GM12891 (cell line): ENCODE measurements around the gene PDE3A.

Experiments used
- DNase-seq: peaks from one replicate; pipeline ENCODE4 v3.0.0; 2011; ENCODE audit warnings: low spot score; ENCODE audit not compliant: insufficient read length
- FAIRE-seq: peaks from 2 replicates; lab custom pipeline; 2011; peaks lifted over from hg19 to GRCh38; lab: Jason Lieb, UNC
- PAX5 ChIP-seq: IDR thresholded peaks from 2 replicates; pipeline ENCODE4 v1.6.1; 2011; ENCODE audit warnings: low read length, moderate library complexity, mild to moderate bottlenecking; ENCODE audit not compliant: insufficient read depth, severe bottlenecking
- POLR2A ChIP-seq: IDR thresholded peaks from 2 replicates; pipeline ENCODE4 v1.6.1; 2011; ENCODE audit warnings: low read depth, low read length, control low read depth
- POLR2AphosphoS5 ChIP-seq: IDR thresholded peaks from 2 replicates; pipeline ENCODE4 v1.6.1; 2011; ENCODE audit warnings: low read depth, low read length, control low read depth
- POU2F2 ChIP-seq: IDR thresholded peaks from 2 replicates; pipeline ENCODE4 v1.6.1; 2011; ENCODE audit warnings: low read depth, mild to moderate bottlenecking, control low read depth, low read length, moderate library complexity
- SPI1 ChIP-seq: IDR thresholded peaks from 2 replicates; pipeline ENCODE4 v1.6.1; 2011; ENCODE audit warnings: low read depth, low read length, control low read depth
- TAF1 ChIP-seq: IDR thresholded peaks from 2 replicates; pipeline ENCODE4 v1.6.1; 2011; ENCODE audit warnings: low read depth, low read length, control low read depth

Gene PDE3A

GRCh38 chr12:20469300-20469699, 101.0 kb downstream of the PDE3A start:
- no peak for DNase-seq
- no peak for TF ChIP-seq POLR2A
- TF ChIP-seq TAF1, result no peak
- TF ChIP-seq POU2F2, result no peak
- TF ChIP-seq SPI1, result no peak
- no peak for TF ChIP-seq POLR2AphosphoS5
- no peak for TF ChIP-seq PAX5
- no peak for FAIRE-seq

GRCh38 chr12:20469756-20470155, 101.4 kb downstream of the PDE3A start:
- TF ChIP-seq TAF1, result no peak
- no peak for TF ChIP-seq POU2F2
- TF ChIP-seq PAX5, result no peak
- TF ChIP-seq SPI1, result no peak
- TF ChIP-seq POLR2A, result no peak
- TF ChIP-seq POLR2AphosphoS5, result no peak
- DNase-seq, result no peak
- no peak for FAIRE-seq

GRCh38 chr12:20472102-20472782, 103.9 kb downstream of the PDE3A start:
- no peak for TF ChIP-seq TAF1
- FAIRE-seq (no peak), DNase-seq (no peak)

- FAIRE-seq (no peak), DNase-seq (no peak)
- TF ChIP-seq PAX5, result no peak
- TF ChIP-seq TAF1, result no peak
- TF ChIP-seq POLR2A, result no peak
- no peak for TF ChIP-seq POU2F2
- no peak for TF ChIP-seq SPI1
- no peak for TF ChIP-seq POLR2AphosphoS5
Observed at GRCh38 chr12:20473133-20473532, 104.8 kb downstream of the PDE3A start.

GRCh38 chr12:20474016-20474415, 105.7 kb downstream of the PDE3A start:
- TF ChIP-seq SPI1 (no peak), PAX5 (no peak), POU2F2 (no peak), POLR2A (no peak), TAF1 (no peak), POLR2AphosphoS5 (no peak)
- DNase-seq (no peak), FAIRE-seq (no peak)

GRCh38 chr12:20474443-20474842, 106.1 kb downstream of the PDE3A start:
- TF ChIP-seq POLR2A (no peak), PAX5 (no peak), POLR2AphosphoS5 (no peak), POU2F2 (no peak), TAF1 (no peak)
- DNase-seq, result no peak
- FAIRE-seq, result no peak

- TF ChIP-seq SPI1 (no peak), POLR2A (no peak), POLR2AphosphoS5 (no peak), TAF1 (no peak), PAX5 (no peak), POU2F2 (no peak)
- DNase-seq (no peak), FAIRE-seq (no peak)
Observed at GRCh38 chr12:20475542-20475941, 107.2 kb downstream of the PDE3A start.

GRCh38 chr12:20476551-20476950, 108.2 kb downstream of the PDE3A start:
- no peak for FAIRE-seq
- DNase-seq, result no peak
- no peak for TF ChIP-seq SPI1
- TF ChIP-seq PAX5, result no peak
- TF ChIP-seq POLR2A, result no peak
- no peak for TF ChIP-seq POU2F2
- no peak for TF ChIP-seq TAF1
- no peak for TF ChIP-seq POLR2AphosphoS5

GRCh38 chr12:20477255-20477654, 108.9 kb downstream of the PDE3A start:
- DNase-seq (no peak), FAIRE-seq (no peak)
- no peak for TF ChIP-seq TAF1
- TF ChIP-seq SPI1, result no peak
- no peak for TF ChIP-seq POU2F2

GRCh38 chr12:20477672-20478071, 109.3 kb downstream of the PDE3A start:
- TF ChIP-seq SPI1, result no peak
- TF ChIP-seq POU2F2, result no peak
- TF ChIP-seq TAF1, result no peak
- TF ChIP-seq POLR2AphosphoS5, result no peak
- no peak for TF ChIP-seq PAX5
- TF ChIP-seq POLR2A, result no peak
- FAIRE-seq (no peak), DNase-seq (no peak)

GRCh38 chr12:20482491-20483054, 114.2 kb downstream of the PDE3A start:
- FAIRE-seq (no peak), DNase-seq (no peak)
- TF ChIP-seq SPI1 (no peak), PAX5 (no peak), POU2F2 (no peak), TAF1 (no peak), POLR2A (no peak), POLR2AphosphoS5 (no peak)
